ENCODE measurements around the gene LMTK3. TPM values are rescaled to one million over a fixed set of nuclear protein-coding genes. Genes with fewer than 3 reads are reported as not detected.

The LMTK3 gene
- total and polyA plus RNA-seq, 9 of the 15 experiments (the other 6 are each of a cell fraction or from before 2014, with no cell fraction given): 0.35 to 12.3 (median 2.0) TPM; not detected in 2

DNA sequence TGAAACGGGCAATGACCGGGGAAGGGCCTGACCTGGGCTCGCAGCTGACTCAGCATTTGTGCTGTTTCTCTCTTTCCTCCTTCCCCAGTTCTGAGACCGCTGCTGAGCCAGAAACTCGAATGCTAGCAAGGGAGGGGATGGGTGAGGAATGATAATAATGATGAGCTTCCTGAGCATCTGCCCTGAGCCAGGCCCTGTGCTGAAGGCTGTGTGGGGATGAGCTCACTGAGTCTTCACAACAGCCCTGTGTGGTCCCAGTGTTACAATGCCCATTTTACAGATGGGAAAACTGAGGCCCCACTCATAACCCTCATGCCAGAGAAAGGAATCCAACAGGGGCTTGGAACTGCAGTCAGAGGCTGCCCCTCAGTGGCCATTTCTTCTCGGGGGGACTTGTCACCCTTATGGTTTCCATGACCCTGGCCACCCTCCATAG, 48.5 kb upstream of the LMTK3 start (continued):
- TF ChIP-seq ILF3 (IDR thresholded peaks at IDR 0.05; ENCODE audit: borderline replicate concordance) (no peak), ZNF253 (CRISPR knock-in tag; conservative IDR thresholded peaks at IDR 0.05) (no peak), ELF2 (CRISPR knock-in tag; IDR thresholded peaks at IDR 0.05) (no peak), KLF6 (CRISPR knock-in tag; IDR thresholded peaks at IDR 0.05; ENCODE audit: borderline replicate concordance) (no peak), FOXK2 (conservative IDR thresholded peaks at IDR 0.05 in 1 of 2, IDR thresholded peaks at IDR 0.05 in 1 of 2; ENCODE audit: low read depth in 2 of 2) (no peak), POLR2A (conservative IDR thresholded peaks at IDR 0.05) (no peak), NFE2 (IDR thresholded peaks at IDR 0.05; ENCODE audit: low read depth) (peak; percentile 24; the same call in 1 of the 2 replicates), E2F3 (CRISPR knock-in tag; IDR thresholded peaks at IDR 0.05) (no peak), RFX7 (CRISPR knock-in tag; IDR thresholded peaks at IDR 0.05) (no peak), CBX3 (IDR thresholded peaks at IDR 0.05; ENCODE audit: borderline replicate concordance in 1 of 2, low read length in 2 of 2) (peak in 1 of 2 experiments; percentile 45; a peak in 1 of 3 replicates), NCOA1 (IDR thresholded peaks at IDR 0.05; ENCODE audit: low read depth) (no peak), SETDB1 (IDR thresholded peaks at IDR 0.05; ENCODE audit: low read length) (no peak), ZNF263 (CRISPR knock-in tag; IDR thresholded peaks at IDR 0.05; ENCODE audit: borderline replicate concordance) (no peak), CHD4 (IDR thresholded peaks at IDR 0.05; ENCODE audit: insufficient read depth, insufficient replicate concordance, low read depth, low read length, poor library complexity, severe bottlenecking) (peak; percentile 94), MBD2 (IDR thresholded peaks at IDR 0.05; ENCODE audit: borderline replicate concordance, low read depth) (no peak)
- TF ChIP-seq, protein P1, sequence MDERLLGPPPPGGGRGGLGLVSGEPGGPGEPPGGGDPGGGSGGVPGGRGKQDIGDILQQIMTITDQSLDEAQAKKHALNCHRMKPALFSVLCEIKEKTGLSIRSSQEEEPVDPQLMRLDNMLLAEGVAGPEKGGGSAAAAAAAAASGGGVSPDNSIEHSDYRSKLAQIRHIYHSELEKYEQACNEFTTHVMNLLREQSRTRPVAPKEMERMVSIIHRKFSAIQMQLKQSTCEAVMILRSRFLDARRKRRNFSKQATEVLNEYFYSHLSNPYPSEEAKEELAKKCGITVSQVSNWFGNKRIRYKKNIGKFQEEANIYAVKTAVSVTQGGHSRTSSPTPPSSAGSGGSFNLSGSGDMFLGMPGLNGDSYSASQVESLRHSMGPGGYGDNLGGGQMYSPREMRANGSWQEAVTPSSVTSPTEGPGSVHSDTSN (CRISPR knock-in tag; IDR thresholded peaks at IDR 0.05; ENCODE audit: low read depth): no peak
- TF ChIP-seq, protein P1 (tag; conservative IDR thresholded peaks at IDR 0.05; ENCODE audit: low read depth): no peak
- TF ChIP-seq, protein P2, sequence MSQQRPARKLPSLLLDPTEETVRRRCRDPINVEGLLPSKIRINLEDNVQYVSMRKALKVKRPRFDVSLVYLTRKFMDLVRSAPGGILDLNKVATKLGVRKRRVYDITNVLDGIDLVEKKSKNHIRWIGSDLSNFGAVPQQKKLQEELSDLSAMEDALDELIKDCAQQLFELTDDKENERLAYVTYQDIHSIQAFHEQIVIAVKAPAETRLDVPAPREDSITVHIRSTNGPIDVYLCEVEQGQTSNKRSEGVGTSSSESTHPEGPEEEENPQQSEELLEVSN (IDR thresholded peaks at IDR 0.05; ENCODE audit: borderline replicate concordance in 1 of 2, extremely low read depth in 1 of 2, insufficient read depth in 1 of 2, insufficient read length in 1 of 2, low read depth in 1 of 2, low read length in 1 of 2, poor library complexity in 1 of 2, severe bottlenecking in 1 of 2): no peak
- TF ChIP-seq, protein P3, sequence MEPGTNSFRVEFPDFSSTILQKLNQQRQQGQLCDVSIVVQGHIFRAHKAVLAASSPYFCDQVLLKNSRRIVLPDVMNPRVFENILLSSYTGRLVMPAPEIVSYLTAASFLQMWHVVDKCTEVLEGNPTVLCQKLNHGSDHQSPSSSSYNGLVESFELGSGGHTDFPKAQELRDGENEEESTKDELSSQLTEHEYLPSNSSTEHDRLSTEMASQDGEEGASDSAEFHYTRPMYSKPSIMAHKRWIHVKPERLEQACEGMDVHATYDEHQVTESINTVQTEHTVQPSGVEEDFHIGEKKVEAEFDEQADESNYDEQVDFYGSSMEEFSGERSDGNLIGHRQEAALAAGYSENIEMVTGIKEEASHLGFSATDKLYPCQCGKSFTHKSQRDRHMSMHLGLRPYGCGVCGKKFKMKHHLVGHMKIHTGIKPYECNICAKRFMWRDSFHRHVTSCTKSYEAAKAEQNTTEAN (CRISPR knock-in tag; IDR thresholded peaks at IDR 0.05): no peak
- TF ChIP-seq, protein P4, sequence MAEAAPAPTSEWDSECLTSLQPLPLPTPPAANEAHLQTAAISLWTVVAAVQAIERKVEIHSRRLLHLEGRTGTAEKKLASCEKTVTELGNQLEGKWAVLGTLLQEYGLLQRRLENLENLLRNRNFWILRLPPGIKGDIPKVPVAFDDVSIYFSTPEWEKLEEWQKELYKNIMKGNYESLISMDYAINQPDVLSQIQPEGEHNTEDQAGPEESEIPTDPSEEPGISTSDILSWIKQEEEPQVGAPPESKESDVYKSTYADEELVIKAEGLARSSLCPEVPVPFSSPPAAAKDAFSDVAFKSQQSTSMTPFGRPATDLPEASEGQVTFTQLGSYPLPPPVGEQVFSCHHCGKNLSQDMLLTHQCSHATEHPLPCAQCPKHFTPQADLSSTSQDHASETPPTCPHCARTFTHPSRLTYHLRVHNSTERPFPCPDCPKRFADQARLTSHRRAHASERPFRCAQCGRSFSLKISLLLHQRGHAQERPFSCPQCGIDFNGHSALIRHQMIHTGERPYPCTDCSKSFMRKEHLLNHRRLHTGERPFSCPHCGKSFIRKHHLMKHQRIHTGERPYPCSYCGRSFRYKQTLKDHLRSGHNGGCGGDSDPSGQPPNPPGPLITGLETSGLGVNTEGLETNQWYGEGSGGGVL (CRISPR knock-in tag; IDR thresholded peaks at IDR 0.05): no peak
- TF ChIP-seq, protein P5, sequence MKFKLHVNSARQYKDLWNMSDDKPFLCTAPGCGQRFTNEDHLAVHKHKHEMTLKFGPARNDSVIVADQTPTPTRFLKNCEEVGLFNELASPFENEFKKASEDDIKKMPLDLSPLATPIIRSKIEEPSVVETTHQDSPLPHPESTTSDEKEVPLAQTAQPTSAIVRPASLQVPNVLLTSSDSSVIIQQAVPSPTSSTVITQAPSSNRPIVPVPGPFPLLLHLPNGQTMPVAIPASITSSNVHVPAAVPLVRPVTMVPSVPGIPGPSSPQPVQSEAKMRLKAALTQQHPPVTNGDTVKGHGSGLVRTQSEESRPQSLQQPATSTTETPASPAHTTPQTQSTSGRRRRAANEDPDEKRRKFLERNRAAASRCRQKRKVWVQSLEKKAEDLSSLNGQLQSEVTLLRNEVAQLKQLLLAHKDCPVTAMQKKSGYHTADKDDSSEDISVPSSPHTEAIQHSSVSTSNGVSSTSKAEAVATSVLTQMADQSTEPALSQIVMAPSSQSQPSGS (CRISPR knock-in tag; IDR thresholded peaks at IDR 0.05): no peak
